BJ (cell line): ENCODE data around the gene UGT1A3. TPM values are rescaled to one million over a fixed set of nuclear protein-coding genes. Genes with fewer than 3 reads are reported as not detected.

Source experiments
- CTCF ChIA-PET: fragments of 350-600 bp; formaldehyde crosslinking; extraction: SDS; loops from one replicate; lab custom pipeline; 2021; ENCODE audit warnings: antibody characterized with exemption, inconsistent platforms; lab: Yijun Ruan, JAX
- POLR2A ChIA-PET: fragments of 300-600 bp; sonication (Branson Sonifier 250); formaldehyde crosslinking; extraction: SDS; loops from one replicate; lab custom pipeline; 2021; ENCODE audit warnings: antibody characterized with exemption; lab: Charles Lee
- DNase-seq: peaks from one replicate; pipeline ENCODE4 v3.0.0-alpha.2; 2011; ENCODE audit warnings: low read depth
- H3K27me3 ChIP-seq: 2 replicates; pipeline ENCODE4 v1.6.0; 2011; ENCODE audit warnings: low read length; ENCODE audit not compliant: control insufficient read depth, insufficient read depth
- H3K36me3 ChIP-seq: 2 replicates; pipeline ENCODE4 v1.5.1; 2011; ENCODE audit warnings: low read length; ENCODE audit not compliant: control insufficient read depth, insufficient read depth
- H3K4me3 ChIP-seq: 2 replicates; pipeline ENCODE4 v1.5.1; 2011; ENCODE audit warnings: low read depth, mild to moderate bottlenecking, control low read depth, low read length
- CTCF ChIP-seq: IDR thresholded peaks from 2 replicates; pipeline ENCODE4 v1.5.1; 2011; ENCODE audit warnings: low read depth, mild to moderate bottlenecking, control low read depth, inconsistent platforms, low read length, moderate library complexity; ENCODE audit not compliant: insufficient read depth
- polyA plus RNA-seq: library from polyadenylated mRNA; depleted of rRNA; stranded (reverse); fragments of >200 nt; gene quantifications from 2 replicates; pipeline ENCODE4 v1.2.3, GENCODE V29; 2011

Gene UGT1A3
- polyA plus RNA-seq, 1 experiment = not detected

DNA sequence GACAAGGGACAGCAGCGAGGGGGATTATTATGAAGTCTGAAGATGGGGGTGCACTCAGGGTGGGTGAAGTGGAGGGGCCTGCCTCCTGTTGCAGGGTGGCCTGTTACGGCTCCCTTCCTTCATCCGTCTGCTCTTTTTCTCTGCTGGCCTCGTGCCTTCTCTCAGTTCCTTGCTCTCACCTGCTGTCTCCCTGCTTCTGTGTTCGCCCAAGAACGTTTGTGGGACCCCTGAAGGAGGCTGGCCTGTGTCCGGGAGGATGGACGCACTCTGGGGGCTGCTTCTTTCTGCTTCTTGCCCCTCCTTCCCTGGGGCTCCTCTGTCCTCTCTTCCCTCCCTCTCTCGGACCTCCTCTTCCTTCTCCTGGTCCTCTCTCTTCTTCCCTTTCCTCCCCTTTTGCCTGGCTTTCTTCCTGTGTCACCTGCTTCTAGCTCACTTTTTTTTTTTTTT is 63.1 kb downstream of the UGT1A3 start:
- TF ChIP-seq CTCF = no peak

GRCh38 chr2:233792720-233793119 is 63.9 kb downstream of the UGT1A3 start:
- TF ChIP-seq CTCF = no peak
- no peak for DNase-seq
- H3K27me3 ChIP-seq = no peaks in the 10 kb centered on the region
- POLR2A ChIA-PET = no interaction called here
- no peak overlapping the region for H3K4me3 ChIP-seq
- CTCF ChIA-PET = no interaction called here
- no peaks in the 10 kb centered on the region for H3K36me3 ChIP-seq

More for the DNA sequence above, 63.1 kb downstream of the UGT1A3 start:
- no peak for DNase-seq
- Histone ChIP-seq H3K27me3 (no peaks in the 10 kb centered on the region), H3K4me3 (no peak overlapping the region), H3K36me3 (no peaks in the 10 kb centered on the region)
- CTCF ChIA-PET = no interaction called here
- POLR2A ChIA-PET = no interaction called here

DNA sequence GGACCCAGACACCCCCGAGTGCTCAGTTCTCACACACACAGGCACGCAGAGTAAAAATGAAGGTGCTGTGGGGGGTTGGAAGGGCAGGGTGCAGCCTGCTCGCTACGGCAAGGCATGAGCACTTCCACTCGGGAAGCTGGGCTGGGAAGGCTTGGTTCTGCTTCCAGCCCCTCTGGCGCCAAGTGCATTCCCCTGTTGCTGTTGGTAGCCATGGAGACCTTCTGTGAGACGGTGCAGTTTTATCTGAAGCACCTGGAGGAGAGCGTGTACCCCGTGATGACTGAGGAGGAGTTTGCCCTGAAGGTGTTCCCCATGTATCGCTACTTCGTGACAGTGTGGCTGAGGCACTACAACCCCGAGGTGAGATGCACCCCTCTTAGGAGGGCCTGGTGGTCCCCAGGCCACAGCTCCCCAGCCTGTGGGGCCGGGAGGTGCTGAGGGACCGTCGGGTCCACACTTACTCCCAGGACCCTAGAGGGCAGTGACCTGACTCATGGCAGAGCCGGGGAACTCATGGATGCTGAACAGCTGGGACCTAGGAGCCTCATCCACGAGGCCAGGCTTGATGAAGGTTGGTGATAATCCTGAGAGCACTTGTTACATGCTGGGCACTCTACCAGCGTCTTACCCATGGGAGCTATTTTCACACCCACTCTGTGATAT is 64.8 kb downstream of the UGT1A3 start:
- ChIA-PET POLR2A (no interaction called here), CTCF (no interaction called here)
- no peaks in the 10 kb centered on the region for H3K27me3 ChIP-seq
- H3K36me3 ChIP-seq = no peaks in the 10 kb centered on the region
- no peak for TF ChIP-seq CTCF
- DNase-seq = no peak
- no peak overlapping the region for H3K4me3 ChIP-seq

DNA sequence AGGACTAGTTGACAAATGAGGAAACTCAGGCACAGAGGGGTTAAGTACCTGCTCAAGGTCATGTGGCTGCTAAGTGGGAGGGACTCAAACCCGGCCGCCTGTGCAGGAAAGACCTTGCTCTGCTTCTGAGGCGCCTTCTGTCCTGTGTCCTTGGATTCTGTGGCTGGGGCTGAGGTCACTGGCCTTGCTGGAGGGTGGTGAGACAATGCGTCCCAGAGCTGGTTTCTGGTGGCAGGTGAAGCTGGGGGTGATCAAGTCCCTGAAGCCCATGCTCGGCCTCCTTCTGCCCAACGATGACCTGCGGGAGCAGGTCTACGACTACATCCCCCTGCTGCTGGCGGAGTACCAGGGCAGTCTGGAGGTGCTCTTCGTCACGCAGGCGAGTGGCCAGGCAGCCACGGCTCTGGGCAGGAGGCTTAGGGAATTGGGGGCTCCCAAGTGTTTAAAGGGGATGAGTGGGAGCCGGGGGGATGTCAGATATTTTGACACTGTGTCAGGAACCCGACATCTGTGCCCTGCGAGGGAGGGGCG is 65.4 kb downstream of the UGT1A3 start:
- Histone ChIP-seq H3K4me3 (no peak overlapping the region), H3K27me3 (no peaks in the 10 kb centered on the region), H3K36me3 (no peaks in the 10 kb centered on the region)
- POLR2A ChIA-PET = no interaction called here
- TF ChIP-seq CTCF = no peak
- CTCF ChIA-PET = no interaction called here
- no peak for DNase-seq

DNA sequence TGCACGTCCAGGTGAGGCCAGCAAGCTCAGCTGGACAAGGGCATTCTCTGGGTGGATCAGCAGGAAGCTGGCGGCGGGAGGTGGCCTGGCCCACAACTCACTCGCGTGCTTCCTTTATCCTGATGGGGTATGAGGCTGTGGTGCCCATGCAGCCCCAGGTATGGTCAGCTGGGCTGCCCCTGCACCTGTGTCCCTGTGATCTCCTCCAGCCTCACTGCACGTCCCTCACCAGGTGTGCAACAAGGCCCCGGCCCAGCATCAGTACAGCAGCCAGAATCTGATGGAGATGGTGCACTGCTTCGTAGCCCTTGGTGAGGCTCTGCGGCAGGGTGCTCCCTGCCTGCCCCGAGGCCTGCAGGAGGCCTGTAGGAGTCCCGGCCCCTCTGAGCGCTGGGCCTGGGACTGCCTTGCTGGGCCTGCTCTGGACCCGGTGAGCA is 66.9 kb downstream of the UGT1A3 start:
- ChIA-PET CTCF (no interaction called here), POLR2A (no interaction called here)
- TF ChIP-seq CTCF = no peak
- DNase-seq = no peak
- Histone ChIP-seq H3K27me3 (no peaks in the 10 kb centered on the region), H3K36me3 (no peaks in the 10 kb centered on the region), H3K4me3 (no peak overlapping the region)
